IPS DF 6.9 (cell line): ENCODE measurements around the gene EXOC2.

ENCODE experiments used
- DNase-seq: peaks from one replicate; pipeline ENCODE4 v3.0.0-alpha.2; 2013; ENCODE audit warnings: low read depth, low spot score
- H3K27ac ChIP-seq: one replicate; pipeline ENCODE4 v1.5.1; 2013; ENCODE audit warnings: low read length, control low read depth
- H3K27me3 ChIP-seq: 2 replicates; pipeline ENCODE4 v1.6.1; 2013; ENCODE audit warnings: mild to moderate bottlenecking, low read length; ENCODE audit not compliant: control insufficient read depth, insufficient read depth
- H3K36me3 ChIP-seq: 2 replicates; pipeline ENCODE4 v1.6.1; 2013; ENCODE audit warnings: low read length; ENCODE audit not compliant: control insufficient read depth, insufficient read depth
- H3K4me1 ChIP-seq: 2 replicates; pipeline ENCODE4 v1.6.1; 2013; ENCODE audit warnings: low read length; ENCODE audit not compliant: control insufficient read depth, insufficient read depth
- H3K4me3 ChIP-seq: 2 replicates; pipeline ENCODE4 v1.5.1; 2013; ENCODE audit warnings: mild to moderate bottlenecking, low read length
- H3K9me3 ChIP-seq: 2 replicates; pipeline ENCODE4 v1.6.1; 2013; ENCODE audit warnings: low read length, inconsistent platforms; ENCODE audit not compliant: control insufficient read depth, insufficient read depth
- WGBS: extraction: QIAGEN DNeasy Blood & Tissue Kit; methylation state at CpG from one replicate; pipeline ENCODE4 v1.1.7; 2013; ENCODE audit warnings: mixed read lengths, missing lambda C conversion rate; ENCODE audit not compliant: insufficient read length, insufficient coverage; 5-methylcytosine and 5-hydroxymethylcytosine counted together

Gene EXOC2

DNA sequence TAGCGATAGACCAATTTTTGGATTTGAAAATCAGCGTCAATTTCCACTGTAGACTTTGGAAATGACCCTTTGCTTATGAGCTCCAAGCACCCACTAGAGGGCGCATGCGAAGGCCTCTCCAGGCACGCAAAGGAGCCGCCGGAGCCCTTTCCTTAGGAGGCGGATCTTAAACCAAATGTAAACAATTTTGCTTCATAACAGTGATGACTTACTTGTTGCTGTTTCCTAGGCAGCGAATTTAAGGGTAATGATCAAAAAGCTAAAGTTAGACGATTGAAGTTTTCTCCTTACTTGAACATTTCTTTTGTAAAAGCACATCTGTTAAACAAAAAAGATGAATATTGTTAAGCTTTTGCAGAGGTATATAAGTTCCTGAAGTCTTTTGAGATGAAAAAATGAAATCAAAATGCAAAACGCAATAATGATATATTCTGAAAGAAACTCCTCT lies 29.2 kb upstream of the EXOC2 start:
- H3K27me3 ChIP-seq = no peaks in the 10 kb centered on the region
- WGBS = no CpG with 5 or more reads among the region's 11 CpGs

DNA sequence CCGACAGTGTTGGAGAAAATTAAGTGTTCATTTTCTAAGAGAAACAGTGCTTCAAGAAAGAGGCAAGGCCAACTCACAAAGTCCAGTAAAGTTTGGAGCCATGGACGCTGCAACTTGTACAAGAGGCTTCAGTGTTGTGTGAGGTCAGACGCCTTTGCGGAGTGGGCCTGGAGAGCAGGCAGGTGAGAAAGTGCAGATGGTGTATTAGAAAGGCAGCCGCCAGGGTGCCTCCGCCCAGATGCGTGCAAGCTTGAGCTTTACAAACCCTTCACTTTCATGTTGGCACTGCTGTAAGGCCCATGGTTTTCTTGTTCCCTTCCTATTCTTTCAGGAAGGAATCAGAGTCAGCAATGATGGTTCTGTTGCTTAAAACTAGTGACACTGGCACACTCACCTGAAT lies 25.4 kb upstream of the EXOC2 start:
- no CpG with 5 or more reads among the region's 7 CpGs for WGBS
- Histone ChIP-seq H3K27ac (no peak overlapping the region), H3K9me3 (no peaks in the 10 kb centered on the region), H3K27me3 (no peaks in the 10 kb centered on the region), H3K4me1 (no peaks in the 10 kb centered on the region), H3K4me3 (no peak overlapping the region), H3K36me3 (no peaks in the 10 kb centered on the region)
- no peak for DNase-seq

More for the DNA sequence above, 29.2 kb upstream of the EXOC2 start:
- no peaks in the 10 kb centered on the region for H3K4me1 ChIP-seq
- H3K36me3 ChIP-seq = no peaks in the 10 kb centered on the region
- H3K9me3 ChIP-seq = no peaks in the 10 kb centered on the region
- H3K27ac ChIP-seq = no peak overlapping the region
- no peak overlapping the region for H3K4me3 ChIP-seq
- DNase-seq = peak; percentile 48

- no peak overlapping the region for H3K4me3 ChIP-seq
- H3K27me3 ChIP-seq = no peaks in the 10 kb centered on the region
- H3K9me3 ChIP-seq = no peaks in the 10 kb centered on the region
- no peaks in the 10 kb centered on the region for H3K36me3 ChIP-seq
- no peaks in the 10 kb centered on the region for H3K4me1 ChIP-seq
- WGBS = no CpG with 5 or more reads among the region's 11 CpGs
- no peak for DNase-seq
- H3K27ac ChIP-seq = no peak overlapping the region
Measured at GRCh38 chr6:717135-717534, 24.2 kb upstream of the EXOC2 start.

GRCh38 chr6:715709-716491 lies 23.0 kb upstream of the EXOC2 start:
- WGBS = no CpG with 5 or more reads among the region's 13 CpGs
- Histone ChIP-seq H3K36me3 (no peaks in the 10 kb centered on the region), H3K9me3 (no peaks in the 10 kb centered on the region), H3K4me3 (no peak overlapping the region), H3K27me3 (no peaks in the 10 kb centered on the region), H3K4me1 (no peaks in the 10 kb centered on the region), H3K27ac (no peak overlapping the region)
- DNase-seq = no peak

- DNase-seq = no peak
- no peaks in the 10 kb centered on the region for H3K9me3 ChIP-seq
- no peaks in the 10 kb centered on the region for H3K36me3 ChIP-seq
- no peak overlapping the region for H3K27ac ChIP-seq
- WGBS = no CpG with 5 or more reads among the region's 4 CpGs
- H3K4me3 ChIP-seq = no peak overlapping the region
- no peaks in the 10 kb centered on the region for H3K27me3 ChIP-seq
- H3K4me1 ChIP-seq = no peaks in the 10 kb centered on the region
Measured at GRCh38 chr6:714100-714499, 21.2 kb upstream of the EXOC2 start.

DNA sequence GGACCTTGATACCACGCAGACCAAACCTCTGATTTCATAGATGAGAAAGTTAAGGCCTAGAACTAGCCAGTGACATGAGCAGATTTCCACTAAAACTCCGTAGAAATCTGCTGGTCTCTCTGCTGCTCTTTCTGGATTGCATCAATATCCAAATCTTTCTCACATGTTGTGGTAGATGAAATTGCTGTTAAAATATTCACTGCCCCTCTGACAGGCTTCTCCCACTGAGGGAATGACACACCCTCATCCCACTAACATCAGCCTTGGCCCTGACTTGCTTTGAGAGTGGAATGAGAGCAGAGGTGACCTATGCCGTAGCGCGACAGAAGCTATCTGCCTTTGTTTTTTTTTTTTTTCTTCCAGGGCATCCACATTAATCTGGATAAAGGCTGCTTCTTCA lies 20.4 kb upstream of the EXOC2 start:
- H3K27me3 ChIP-seq = no peaks in the 10 kb centered on the region
- no peak for DNase-seq
- H3K36me3 ChIP-seq = no peaks in the 10 kb centered on the region
- no peaks in the 10 kb centered on the region for H3K9me3 ChIP-seq
- no CpG with 5 or more reads among the region's 5 CpGs for WGBS
- no peak overlapping the region for H3K27ac ChIP-seq
- H3K4me1 ChIP-seq = no peaks in the 10 kb centered on the region
- H3K4me3 ChIP-seq = no peak overlapping the region

DNA sequence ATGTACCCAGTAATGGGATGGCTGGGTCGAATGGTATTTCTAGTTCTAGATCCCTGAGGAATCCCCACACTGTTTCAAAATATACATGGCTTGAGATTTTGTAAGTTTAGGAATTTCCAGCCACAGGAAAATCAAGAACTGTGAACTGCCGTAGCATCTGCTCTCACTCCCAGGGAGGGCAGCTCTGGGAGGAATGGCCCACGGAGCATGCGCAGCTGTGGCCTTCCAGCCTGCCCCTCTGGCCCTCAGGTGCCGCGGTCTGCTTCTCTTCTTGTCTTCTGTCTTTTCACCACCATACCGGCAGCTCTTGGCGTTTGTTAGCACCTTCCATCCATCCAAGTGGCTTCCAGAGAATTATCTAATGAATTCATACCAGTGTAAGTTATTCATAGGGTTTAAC lies 19.9 kb upstream of the EXOC2 start:
- WGBS = no CpG with 5 or more reads among the region's 8 CpGs
- no peaks in the 10 kb centered on the region for H3K9me3 ChIP-seq
- H3K36me3 ChIP-seq = no peaks in the 10 kb centered on the region
- no peak overlapping the region for H3K27ac ChIP-seq
- peaks cover 2% of the 10 kb centered on the region; the same call in 1 of the 2 replicates for H3K4me1 ChIP-seq
- H3K27me3 ChIP-seq = no peaks in the 10 kb centered on the region
- no peak overlapping the region for H3K4me3 ChIP-seq
- DNase-seq = no peak

GRCh38 chr6:711925-712324 lies 19.0 kb upstream of the EXOC2 start:
- H3K9me3 ChIP-seq = no peaks in the 10 kb centered on the region
- H3K36me3 ChIP-seq = no peaks in the 10 kb centered on the region
- H3K4me3 ChIP-seq = no peak overlapping the region
- peaks cover 3% of the 10 kb centered on the region; the same call in 1 of the 2 replicates for H3K4me1 ChIP-seq
- H3K27ac ChIP-seq = no peak overlapping the region
- DNase-seq = no peak
- no peaks in the 10 kb centered on the region for H3K27me3 ChIP-seq

DNA sequence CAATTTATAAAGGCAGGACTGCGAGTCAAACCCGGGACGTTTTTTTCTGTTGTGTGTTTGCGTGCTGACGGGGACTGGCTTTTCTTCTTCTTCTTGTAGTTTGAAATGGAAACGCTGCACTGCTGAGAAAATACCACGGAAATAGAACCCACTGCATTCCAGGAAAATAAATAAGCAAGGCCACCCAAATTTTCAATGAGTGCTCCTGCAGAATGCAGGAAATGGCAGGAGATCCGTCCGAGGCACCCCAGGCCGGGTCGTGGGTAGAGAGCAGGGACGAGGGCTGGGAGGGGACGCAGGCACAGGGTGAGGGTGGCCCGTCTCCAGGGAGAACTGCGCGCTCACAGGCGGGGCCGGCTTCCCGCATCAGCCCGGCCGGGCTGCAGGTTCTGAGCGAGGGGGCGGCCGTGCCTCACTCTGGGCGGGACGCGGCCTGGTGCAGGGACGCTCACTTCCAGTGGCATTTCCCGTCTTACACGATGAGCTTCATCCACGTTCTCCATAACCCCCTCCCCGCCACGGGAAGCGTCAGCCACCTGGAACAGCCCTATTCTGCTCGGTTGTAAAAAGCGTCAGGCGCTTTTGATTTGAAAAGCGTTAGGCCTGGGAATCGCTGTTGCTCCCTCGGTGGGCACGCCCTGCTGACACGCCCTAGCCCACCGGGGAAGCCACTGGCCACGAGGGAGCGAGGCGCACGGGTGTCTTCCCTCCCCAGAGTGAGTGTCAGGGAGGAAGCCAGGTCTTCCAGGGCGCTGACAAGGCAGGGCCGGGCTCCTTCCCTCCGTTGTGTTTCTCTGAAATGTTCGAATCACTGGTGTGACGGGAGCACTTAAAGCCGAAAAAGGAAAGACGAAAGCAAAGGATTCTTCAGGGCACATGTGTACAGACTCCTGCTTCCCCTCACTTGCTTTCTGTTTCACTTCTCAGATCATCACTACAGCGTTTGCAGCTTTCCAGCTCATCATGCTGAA lies 17.9 kb upstream of the EXOC2 start:
- Histone ChIP-seq H3K4me3 (peak overlapping the region; percentile 31; the same call in 1 of the 2 replicates), H3K9me3 (no peaks in the 10 kb centered on the region), H3K36me3 (no peaks in the 10 kb centered on the region), H3K27ac (no peak overlapping the region), H3K4me1 (peaks cover 5% of the 10 kb centered on the region; the same call in 1 of the 2 replicates), H3K27me3 (no peaks in the 10 kb centered on the region)
- no peak for DNase-seq
- WGBS = no CpG with 5 or more reads among the region's 55 CpGs

GRCh38 chr6:709471-710056 lies 16.6 kb upstream of the EXOC2 start:
- WGBS = 100% methylated on average over 1 of the region's 3 CpGs
- no peak overlapping the region for H3K27ac ChIP-seq
- no peaks in the 10 kb centered on the region for H3K27me3 ChIP-seq
- no peak for DNase-seq
- peaks cover 5% of the 10 kb centered on the region; the same call in 1 of the 2 replicates for H3K4me1 ChIP-seq
- H3K9me3 ChIP-seq = no peaks in the 10 kb centered on the region
- no peak overlapping the region for H3K4me3 ChIP-seq
- no peaks in the 10 kb centered on the region for H3K36me3 ChIP-seq
